ENCODE results near the gene CFAP100. TPM values are rescaled to one million over a fixed set of nuclear protein-coding genes. Genes with fewer than 3 reads are reported as not detected.

The CFAP100 gene
- total RNA-seq, 1 donor from 2014 or later: 4.3 TPM

GRCh38 chr3:126469479-126469878 is 74.8 kb downstream of the CFAP100 start:
- Mint-ChIP-seq H3K27me3 (no peaks in the 10 kb centered on the region), H3K36me3 (peaks cover 51% of the 10 kb centered on the region), H3K4me3 (no peak overlapping the region), H3K9me3 (no peaks in the 10 kb centered on the region), H3K4me1 (ENCODE audit: unreplicated experiment) (peaks cover 25% of the 10 kb centered on the region), H3K27ac (no peak overlapping the region)
- TF ChIP-seq CTCF (conservative IDR thresholded peaks at IDR 0.05): no peak
- no peak for DNase-seq (ENCODE audit: extremely low spot score, unreplicated experiment)

GRCh38 chr3:126472277-126473006 is 77.7 kb downstream of the CFAP100 start:
- peak overlapping the region; percentile 97 for H3K4me3 Mint-ChIP-seq
- TF ChIP-seq CTCF (conservative IDR thresholded peaks at IDR 0.05): no peak
- H3K9me3 Mint-ChIP-seq: no peaks in the 10 kb centered on the region
- H3K27ac Mint-ChIP-seq: peak overlapping the region; percentile 88
- DNase-seq (ENCODE audit: extremely low spot score, unreplicated experiment): no peak
- peaks cover 38% of the 10 kb centered on the region for H3K36me3 Mint-ChIP-seq
- H3K4me1 Mint-ChIP-seq (ENCODE audit: unreplicated experiment): peaks cover 33% of the 10 kb centered on the region
- H3K27me3 Mint-ChIP-seq: no peaks in the 10 kb centered on the region

DNA sequence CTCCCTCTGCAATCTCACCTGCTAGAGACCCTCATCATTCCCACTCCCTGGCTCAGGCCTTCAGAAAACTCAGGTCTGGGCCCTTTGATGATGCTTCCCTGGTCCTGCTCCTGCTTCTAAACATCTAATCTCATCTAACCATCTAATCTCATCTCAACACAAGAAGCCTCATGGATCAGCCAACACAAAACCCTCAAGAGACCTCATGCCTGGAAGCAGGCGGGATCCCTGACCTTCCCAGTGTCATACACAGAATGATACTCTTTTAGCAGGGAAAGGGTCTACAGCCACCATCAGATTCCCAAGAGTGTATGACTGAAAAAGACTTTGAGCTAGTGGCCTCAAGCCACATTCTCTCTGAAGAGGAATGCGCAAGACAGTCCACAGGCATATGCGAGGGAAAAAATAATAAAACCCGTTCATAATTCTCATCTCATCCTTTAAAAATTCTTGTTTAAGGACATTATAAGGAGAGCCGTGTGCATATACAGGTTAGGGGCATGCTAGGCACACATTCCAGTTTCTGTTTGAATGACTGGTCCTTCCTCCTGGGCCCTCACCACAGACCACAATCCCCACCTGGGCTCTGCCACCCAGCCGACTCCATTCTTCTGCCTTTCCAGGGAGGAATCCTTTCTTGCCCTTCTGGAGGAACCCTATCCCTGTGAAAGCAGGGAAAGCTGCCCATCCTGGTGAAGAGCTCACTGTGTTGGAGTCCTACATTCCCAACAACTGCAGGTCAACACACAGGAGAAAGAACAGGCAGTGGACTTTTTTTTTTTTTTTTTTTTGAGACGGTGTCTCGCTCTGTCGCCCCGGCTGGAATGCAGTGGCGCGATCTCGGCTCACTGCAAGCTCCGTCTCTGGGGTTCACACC is 78.8 kb downstream of the CFAP100 start:
- H3K9me3 Mint-ChIP-seq: no peaks in the 10 kb centered on the region
- peaks cover 32% of the 10 kb centered on the region for H3K36me3 Mint-ChIP-seq
- H3K4me3 Mint-ChIP-seq: peak overlapping the region; percentile 97
- peak overlapping the region; percentile 88 for H3K27ac Mint-ChIP-seq
- no peaks in the 10 kb centered on the region for H3K27me3 Mint-ChIP-seq
- peaks cover 33% of the 10 kb centered on the region for H3K4me1 Mint-ChIP-seq (ENCODE audit: unreplicated experiment)
- TF ChIP-seq CTCF (conservative IDR thresholded peaks at IDR 0.05): no peak
- DNase-seq (ENCODE audit: extremely low spot score, unreplicated experiment): no peak

DNA sequence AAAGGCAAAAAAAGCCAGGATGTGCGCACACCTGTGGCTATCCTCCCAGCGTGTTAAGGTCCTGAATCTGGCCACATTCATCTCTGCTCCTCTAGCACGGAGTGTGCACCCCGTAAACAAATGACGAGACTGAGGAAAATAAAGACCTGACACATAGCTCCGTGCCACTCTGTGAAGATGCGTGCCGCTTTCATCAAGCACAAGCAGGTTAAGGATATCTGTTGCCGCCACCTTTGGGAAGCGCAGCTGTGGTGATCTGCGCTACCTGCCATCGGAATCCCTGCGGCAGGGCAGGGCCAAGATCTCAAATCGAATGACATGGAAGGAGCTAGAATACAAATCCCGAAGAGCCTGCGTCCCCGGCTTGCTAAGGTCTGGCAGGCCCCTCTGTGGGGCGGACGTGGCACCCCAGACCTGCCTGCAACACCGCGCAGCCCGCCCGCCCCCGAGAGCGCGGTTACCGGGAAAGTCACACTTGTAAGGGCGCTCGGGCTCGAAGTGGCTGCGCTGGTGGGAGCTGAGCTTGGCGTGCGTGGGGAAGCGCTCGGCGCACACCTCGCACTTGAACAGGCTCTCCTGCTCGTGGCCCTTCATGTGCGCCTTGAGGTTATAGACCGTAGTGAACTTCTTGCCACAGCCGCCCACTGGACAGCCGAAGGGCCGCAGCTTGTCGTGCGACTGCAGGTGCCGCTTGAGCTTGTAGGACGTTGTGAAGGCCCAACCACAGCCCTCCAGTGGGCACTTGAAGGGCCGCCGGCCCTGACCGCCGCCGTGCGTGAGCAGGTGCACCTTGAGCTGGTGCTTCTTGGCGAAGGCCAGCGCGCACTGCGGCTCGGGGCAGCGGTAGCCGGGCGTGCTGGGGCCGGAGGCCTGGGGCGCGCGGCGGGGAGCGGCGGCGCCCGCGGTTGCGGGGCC is 80.0 kb downstream of the CFAP100 start:
- TF ChIP-seq CTCF (conservative IDR thresholded peaks at IDR 0.05): peak; percentile 37
- Mint-ChIP-seq H3K4me3 (peak overlapping the region; percentile 97), H3K27me3 (no peaks in the 10 kb centered on the region), H3K36me3 (peaks cover 21% of the 10 kb centered on the region), H3K9me3 (no peaks in the 10 kb centered on the region), H3K27ac (peak overlapping the region; percentile 96), H3K4me1 (ENCODE audit: unreplicated experiment) (peaks cover 33% of the 10 kb centered on the region)
- DNase-seq (ENCODE audit: extremely low spot score, unreplicated experiment): no peak

DNA sequence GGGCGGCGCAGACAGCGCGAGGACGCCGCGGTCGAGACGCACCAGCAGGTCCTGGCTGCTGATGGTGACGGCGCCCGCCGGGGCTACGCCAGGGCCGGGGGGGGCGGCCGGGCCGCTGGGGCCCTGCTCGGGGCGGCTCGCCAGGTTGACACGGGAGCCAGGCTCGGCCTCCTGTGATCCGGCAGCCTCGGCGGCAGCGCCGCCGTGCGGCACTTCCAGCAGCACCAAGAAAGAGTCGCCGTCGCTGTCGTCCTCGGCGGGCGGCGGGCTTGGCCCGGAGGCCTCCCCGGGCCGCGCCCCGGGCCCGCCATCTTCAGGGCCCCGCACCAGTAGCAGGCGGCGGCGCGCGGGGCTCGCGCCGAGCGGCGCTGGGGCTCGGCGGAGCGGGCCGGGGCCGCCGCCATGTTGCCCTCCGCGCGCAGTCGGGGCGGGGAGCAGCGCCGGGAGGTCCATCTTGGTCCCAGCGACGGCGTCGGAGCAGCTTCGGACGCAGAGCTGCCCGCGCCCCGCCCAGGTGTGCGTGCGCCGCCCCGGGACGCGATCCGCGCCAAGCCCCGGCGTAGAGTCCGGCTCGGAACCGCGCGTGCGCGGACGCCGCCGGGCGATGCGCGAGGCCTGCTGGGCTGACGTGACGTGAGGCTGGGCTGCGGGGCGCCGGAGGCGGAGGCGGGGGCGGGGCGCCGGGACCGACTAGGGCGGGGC is 80.9 kb downstream of the CFAP100 start, which contains the start of gene ZXDC:
Gene ZXDC, minus strand, starts transcription at position 479 of the 702 bp plus-strand sequence. Its CDS starts 26 bp downstream, at position 453.
- Mint-ChIP-seq H3K9me3 (no peaks in the 10 kb centered on the region), H3K4me1 (ENCODE audit: unreplicated experiment) (peaks cover 33% of the 10 kb centered on the region), H3K27ac (peak within 1 kb of the TSS; percentile 96), H3K27me3 (no peaks in the 10 kb centered on the region), H3K36me3 (peaks cover 16% of the 10 kb centered on the region), H3K4me3 (peak within 1 kb of the TSS; percentile 97)
- peak; percentile 97 for DNase-seq (ENCODE audit: extremely low spot score, unreplicated experiment)
- TF ChIP-seq CTCF (conservative IDR thresholded peaks at IDR 0.05): peak; percentile 34

All from type B pancreatic cell (in vitro differentiated cells).